SH-SY5Y (cell line): Measurements from ENCODE around the gene ZNF670.

Experiments
- GATA2 ChIP-seq: IDR thresholded peaks from 2 replicates; pipeline ENCODE4 v1.6.1; 2011; ENCODE audit warnings: mild to moderate bottlenecking, low read depth, low read length
- GATA3 ChIP-seq: IDR thresholded peaks from 2 replicates; pipeline ENCODE4 v1.6.1; 2011; ENCODE audit warnings: low read depth, mild to moderate bottlenecking, low read length, moderate library complexity

DNA sequence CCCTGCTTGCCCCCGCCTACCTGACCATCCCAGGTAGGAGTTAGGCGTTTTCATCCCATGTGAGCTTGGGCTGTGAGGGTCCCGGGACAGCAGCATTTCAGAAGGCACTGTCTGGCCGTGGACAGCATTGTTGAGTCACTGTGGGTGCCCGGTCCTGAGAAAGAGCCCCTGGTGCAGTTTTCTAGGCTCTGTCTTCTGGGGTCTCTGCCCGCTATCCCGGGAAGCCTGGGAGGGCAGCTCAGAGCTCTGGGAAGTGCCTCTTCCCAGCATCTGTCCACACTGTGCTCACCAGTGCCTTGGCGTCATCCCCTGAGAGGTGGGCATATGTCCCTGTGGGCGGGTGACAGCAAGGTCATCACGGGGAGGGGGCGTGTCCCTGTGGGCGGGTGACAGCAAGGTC is 36.9 kb upstream of the ZNF670 start:
- TF ChIP-seq GATA2 (no peak), GATA3 (no peak)
